ENCODE results near the gene ASF1A. TPM values are rescaled to one million over a fixed set of nuclear protein-coding genes. Genes with fewer than 3 reads are reported as not detected.

Gene ASF1A
- total RNA-seq, 6 experiments from 2014 or later: 17.3 to 25.9 (median 21.7) TPM

DNA sequence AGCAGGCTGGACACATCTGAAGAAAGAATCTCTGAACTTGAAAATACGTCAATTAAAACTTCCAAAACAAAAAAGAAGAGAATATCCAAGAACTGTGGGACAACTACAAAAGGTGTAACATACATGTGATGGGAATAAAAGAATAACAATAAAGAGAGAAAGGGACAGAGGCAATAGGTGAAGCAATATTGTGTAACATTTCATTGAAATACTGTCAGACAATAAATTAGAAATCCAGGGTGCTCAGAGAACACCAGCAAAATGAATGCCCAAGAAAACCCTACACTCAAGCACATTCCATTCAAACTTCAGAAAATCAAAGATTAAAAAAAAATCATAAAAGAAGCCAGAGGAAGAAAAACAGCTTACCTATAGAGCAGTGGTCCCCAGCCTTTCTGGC is 33.6 kb upstream of the ASF1A start:
- Mint-ChIP-seq H3K27me3 (ENCODE audit: insufficient read depth) (no peaks in the 10 kb centered on the region; the same call in 1 of the 2 replicates), H3K27ac (no peak overlapping the region), H3K36me3 (ENCODE audit: low read depth) (no peaks in the 10 kb centered on the region)

GRCh38 chr6:118860880-118861279 is 33.1 kb upstream of the ASF1A start:
- Mint-ChIP-seq H3K27me3 (ENCODE audit: insufficient read depth) (no peaks in the 10 kb centered on the region; the same call in 1 of the 2 replicates), H3K4me1 (ENCODE audit: low read depth) (peaks cover 6% of the 10 kb centered on the region; the same call in 1 of the 2 replicates), H3K4me3 (no peak overlapping the region), H3K9me3 (no peaks in the 10 kb centered on the region), H3K27ac (no peak overlapping the region), H3K36me3 (ENCODE audit: low read depth) (no peaks in the 10 kb centered on the region; the same call in 1 of the 2 replicates)
- DNase-seq: no peak
- TF ChIP-seq, protein P1, sequence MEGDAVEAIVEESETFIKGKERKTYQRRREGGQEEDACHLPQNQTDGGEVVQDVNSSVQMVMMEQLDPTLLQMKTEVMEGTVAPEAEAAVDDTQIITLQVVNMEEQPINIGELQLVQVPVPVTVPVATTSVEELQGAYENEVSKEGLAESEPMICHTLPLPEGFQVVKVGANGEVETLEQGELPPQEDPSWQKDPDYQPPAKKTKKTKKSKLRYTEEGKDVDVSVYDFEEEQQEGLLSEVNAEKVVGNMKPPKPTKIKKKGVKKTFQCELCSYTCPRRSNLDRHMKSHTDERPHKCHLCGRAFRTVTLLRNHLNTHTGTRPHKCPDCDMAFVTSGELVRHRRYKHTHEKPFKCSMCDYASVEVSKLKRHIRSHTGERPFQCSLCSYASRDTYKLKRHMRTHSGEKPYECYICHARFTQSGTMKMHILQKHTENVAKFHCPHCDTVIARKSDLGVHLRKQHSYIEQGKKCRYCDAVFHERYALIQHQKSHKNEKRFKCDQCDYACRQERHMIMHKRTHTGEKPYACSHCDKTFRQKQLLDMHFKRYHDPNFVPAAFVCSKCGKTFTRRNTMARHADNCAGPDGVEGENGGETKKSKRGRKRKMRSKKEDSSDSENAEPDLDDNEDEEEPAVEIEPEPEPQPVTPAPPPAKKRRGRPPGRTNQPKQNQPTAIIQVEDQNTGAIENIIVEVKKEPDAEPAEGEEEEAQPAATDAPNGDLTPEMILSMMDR (IDR thresholded peaks at IDR 0.05): no peak

More for the DNA sequence above, 33.6 kb upstream of the ASF1A start:
- H3K9me3 Mint-ChIP-seq: no peaks in the 10 kb centered on the region
- no peak overlapping the region for H3K4me3 Mint-ChIP-seq
- no peak for DNase-seq
- peaks cover 6% of the 10 kb centered on the region; the same call in 1 of the 2 replicates for H3K4me1 Mint-ChIP-seq (ENCODE audit: low read depth)
- TF ChIP-seq, protein P1 (IDR thresholded peaks at IDR 0.05): no peak

DNA sequence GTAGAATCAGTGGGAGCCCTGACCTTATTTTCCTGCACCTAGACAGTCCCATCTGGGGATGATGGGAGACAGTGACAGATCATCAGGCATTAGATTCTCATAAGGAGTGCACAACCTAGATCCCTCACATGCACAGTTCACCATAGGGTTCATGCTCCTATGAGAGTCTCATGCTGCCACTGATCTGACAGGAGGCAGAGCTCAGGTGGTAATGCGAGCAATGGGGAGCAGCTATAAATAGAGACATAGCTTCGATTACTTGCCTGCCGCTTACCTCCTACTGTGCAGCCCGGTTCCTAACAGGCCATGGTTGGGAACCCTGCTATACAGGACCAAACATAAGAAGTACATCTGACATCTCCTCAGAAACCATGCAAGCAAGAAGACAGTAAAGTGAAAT is 31.5 kb upstream of the ASF1A start:
- Mint-ChIP-seq H3K27ac (no peak overlapping the region), H3K4me3 (no peak overlapping the region), H3K9me3 (no peaks in the 10 kb centered on the region), H3K27me3 (ENCODE audit: insufficient read depth) (no peaks in the 10 kb centered on the region), H3K4me1 (ENCODE audit: low read depth) (no peaks in the 10 kb centered on the region), H3K36me3 (ENCODE audit: low read depth) (peaks cover 8% of the 10 kb centered on the region)
- TF ChIP-seq, protein P1 (IDR thresholded peaks at IDR 0.05): no peak
- no peak for DNase-seq

DNA sequence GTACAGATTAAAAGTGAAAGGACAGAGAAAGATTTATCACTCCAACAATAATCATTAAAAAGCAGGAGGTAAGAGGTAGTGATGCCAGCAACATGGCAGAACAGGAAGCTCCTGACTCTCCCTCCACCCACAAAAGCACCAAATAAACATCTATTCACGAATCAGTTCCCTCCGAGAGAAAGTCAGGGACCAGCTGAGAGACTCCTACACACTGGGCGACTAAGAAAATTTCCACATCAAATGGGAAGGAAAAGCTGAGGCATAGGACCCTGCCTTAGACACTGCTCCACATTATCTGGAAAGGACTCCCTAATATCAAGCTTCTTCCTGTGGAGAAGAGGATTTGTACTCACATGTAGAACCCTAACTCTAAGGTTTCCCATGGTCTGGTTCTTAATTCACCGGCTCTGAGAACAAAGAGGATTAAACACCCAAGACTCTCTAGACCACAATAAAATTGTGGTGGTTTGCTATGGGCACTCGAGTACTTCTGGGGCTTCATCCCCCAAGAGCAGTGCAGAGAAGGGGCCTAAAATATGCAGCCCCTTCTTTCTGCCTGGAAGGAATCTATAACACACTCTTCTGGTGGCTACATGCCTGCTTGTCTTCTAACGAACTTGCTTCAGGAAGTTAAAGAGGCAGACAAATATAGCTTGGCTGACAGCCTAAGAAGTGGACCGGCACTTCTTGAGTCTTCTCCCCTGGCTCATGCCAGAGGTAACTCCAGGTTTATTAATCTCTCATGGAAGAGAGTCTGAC is 29.4 kb upstream of the ASF1A start:
- H3K4me3 Mint-ChIP-seq: no peak overlapping the region
- H3K9me3 Mint-ChIP-seq: no peaks in the 10 kb centered on the region
- H3K27me3 Mint-ChIP-seq (ENCODE audit: insufficient read depth): no peaks in the 10 kb centered on the region
- H3K36me3 Mint-ChIP-seq (ENCODE audit: low read depth): peaks cover 8% of the 10 kb centered on the region
- no peak for DNase-seq
- peaks cover 14% of the 10 kb centered on the region for H3K4me1 Mint-ChIP-seq (ENCODE audit: low read depth)
- TF ChIP-seq, protein P1 (IDR thresholded peaks at IDR 0.05): no peak
- H3K27ac Mint-ChIP-seq: no peak overlapping the region

DNA sequence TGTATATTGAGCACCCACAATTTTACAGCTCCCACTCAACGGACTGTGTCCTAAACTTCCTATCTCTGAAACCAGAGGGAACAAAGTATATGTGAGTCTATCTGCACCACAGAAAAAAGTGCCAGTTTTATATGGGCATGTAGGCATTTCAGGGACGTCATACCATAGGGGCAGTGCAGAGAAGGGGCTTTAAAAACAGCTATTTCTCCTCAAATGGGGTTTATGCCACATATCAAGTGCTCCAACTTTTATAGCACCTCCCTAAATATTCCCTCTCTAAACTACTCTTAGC is 28.9 kb upstream of the ASF1A start:
- Mint-ChIP-seq H3K36me3 (ENCODE audit: low read depth) (peaks cover 8% of the 10 kb centered on the region), H3K4me3 (no peak overlapping the region), H3K4me1 (ENCODE audit: low read depth) (peaks cover 19% of the 10 kb centered on the region), H3K27me3 (ENCODE audit: insufficient read depth) (no peaks in the 10 kb centered on the region), H3K9me3 (no peaks in the 10 kb centered on the region), H3K27ac (no peak overlapping the region)
- DNase-seq: no peak
- TF ChIP-seq, protein P1 (IDR thresholded peaks at IDR 0.05): no peak

All from HFFc6 (cell line).